ENCODE measurements around the gene ACSF3.

DNA sequence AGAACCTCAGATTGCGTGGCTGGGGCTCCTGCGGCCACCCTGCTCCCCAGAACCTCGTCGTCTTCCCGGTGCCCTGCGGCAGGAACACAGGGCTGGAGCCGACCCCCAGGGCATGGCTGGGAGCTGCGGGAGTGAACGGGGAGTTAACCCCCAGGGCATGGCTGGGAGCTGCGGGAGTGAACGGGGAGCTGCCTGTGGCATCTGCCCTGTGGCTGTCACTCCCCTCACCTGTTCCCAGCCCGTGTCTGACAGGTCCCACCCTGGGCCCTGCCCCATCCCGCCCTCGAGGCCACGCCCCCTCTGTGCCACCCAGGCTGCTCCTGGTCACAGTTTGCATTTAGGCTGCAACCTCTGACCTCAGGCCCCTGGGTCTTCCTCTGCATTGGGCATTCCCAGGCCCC is 39.4 kb upstream of the ACSF3 start:
- TF ChIP-seq CTCF (IDR thresholded peaks at IDR 0.05; ENCODE audit: poor library complexity, severe bottlenecking): no peak
- TF ChIP-seq POLR2AphosphoS5 (IDR thresholded peaks at IDR 0.05): no peak
- TF ChIP-seq EZH2 (IDR thresholded peaks at IDR 0.05; ENCODE audit: borderline replicate concordance, insufficient read depth, low read length, poor library complexity, severe bottlenecking): no peak
- no peak for TF ChIP-seq MXI1 (conservative IDR thresholded peaks at IDR 0.05; ENCODE audit: poor library complexity, severe bottlenecking)
- TF ChIP-seq REST (IDR thresholded peaks at IDR 0.05; ENCODE audit: borderline replicate concordance): no peak
- no peak for TF ChIP-seq SMC3 (conservative IDR thresholded peaks at IDR 0.05; ENCODE audit: poor library complexity)
- no peak for TF ChIP-seq EP300 (conservative IDR thresholded peaks at IDR 0.05; ENCODE audit: poor library complexity, severe bottlenecking)
- TF ChIP-seq RAD21 (conservative IDR thresholded peaks at IDR 0.05): no peak
- no peak for TF ChIP-seq TAF1 (IDR thresholded peaks at IDR 0.05; ENCODE audit: low read depth)

All from neural cell (in vitro differentiated cells).